Measurements from ENCODE around the gene CADPS2. TPM values are rescaled to one million over a fixed set of nuclear protein-coding genes. Genes with fewer than 3 reads are reported as not detected.

Gene CADPS2
- total and polyA plus RNA-seq, 2 of the 8 experiments (the other 6 are each of a cell fraction or from before 2014, with no cell fraction given): 8.9 to 22.3 TPM

GRCh38 chr7:122758501-122758900, 127.8 kb downstream of the CADPS2 start:
- Histone ChIP-seq H2AK5ac (ENCODE audit: low read depth, low read length) (no peak overlapping the region), H3K9me3 (ENCODE audit: insufficient read depth in 2 of 2, low read depth in 1 of 2, low read length in 1 of 2) (no peaks in the 10 kb centered on the region), H3K4ac (replicated peaks; ENCODE audit: insufficient read length, low read depth, low read length) (no peak overlapping the region), H4K8ac (ENCODE audit: extremely low read depth, insufficient read depth, low read length) (no peak overlapping the region), H3K79me2 (ENCODE audit: control insufficient read depth in 1 of 2, insufficient read depth in 2 of 2, low read length in 2 of 2) (no peaks in the 10 kb centered on the region), H3K23ac (ENCODE audit: insufficient read length) (no peak overlapping the region), H4K91ac (replicated peaks; ENCODE audit: insufficient read length, low read length) (no peak overlapping the region), H3K27ac (ENCODE audit: low read depth, low read length) (no peak overlapping the region), H2BK5ac (ENCODE audit: low read depth, low read length) (no peak overlapping the region), H2BK20ac (ENCODE audit: low read length) (no peak overlapping the region), H4K20me1 (replicated peaks in 1 of 2; ENCODE audit: control insufficient read depth in 1 of 2, insufficient read depth in 2 of 2, low read length in 2 of 2) (no peaks in the 10 kb centered on the region), H3K36me3 (ENCODE audit: control insufficient read depth in 2 of 4, insufficient read depth in 4 of 4, low read length in 3 of 4) (no peaks in the 10 kb centered on the region), H3K18ac (ENCODE audit: extremely low read depth, low read length) (no peak overlapping the region), H2BK15ac (ENCODE audit: low read length) (no peak overlapping the region), H3K14ac (ENCODE audit: insufficient read length) (no peak overlapping the region), H3K4me2 (ENCODE audit: insufficient read depth in 1 of 2, low read depth in 2 of 2, low read length in 2 of 2) (no peak overlapping the region), H2BK12ac (ENCODE audit: low read depth, low read length) (no peak overlapping the region), H3K23me2 (ENCODE audit: low read depth, low read length) (no peaks in the 10 kb centered on the region), H3K79me1 (ENCODE audit: low read depth, low read length) (no peaks in the 10 kb centered on the region), H3K27me3 (replicated peaks in 1 of 4; ENCODE audit: control insufficient read depth in 3 of 4, extremely low read depth in 1 of 4, insufficient read depth in 3 of 4, low read length in 3 of 4) (no peaks in the 10 kb centered on the region), H3K4me1 (replicated peaks in 1 of 4; ENCODE audit: control insufficient read depth in 3 of 4, insufficient read depth in 4 of 4, low read length in 3 of 4) (peaks cover 0 to 6% (median 0%) of the 10 kb centered on the region in 4 experiments; a peak in 2 of 7 replicates), H3K9ac (replicated peaks in 1 of 4; ENCODE audit: extremely low read depth in 1 of 4, low read depth in 3 of 4, low read length in 3 of 4) (no peak overlapping the region), H2AFZ (ENCODE audit: low read length) (no peak overlapping the region), H3K4me3 (ENCODE audit: extremely low read depth in 1 of 4, insufficient read depth in 2 of 4, low read depth in 3 of 4, low read length in 4 of 4) (no peak overlapping the region), H4K5ac (ENCODE audit: insufficient read length, low read depth, low read length) (no peak overlapping the region), H2BK120ac (replicated peaks; ENCODE audit: low read depth, low read length) (no peak overlapping the region), H3K56ac (replicated peaks; ENCODE audit: insufficient read length, low read depth, low read length) (no peak overlapping the region)
- no peak for FAIRE-seq
- no peak for DNase-seq (ENCODE audit: low read depth in 1 of 2, low spot score in 2 of 2)
- ChIA-PET CTCF (ENCODE audit: partially characterized antibody) (interaction anchor here (0.5 to 1.8 kb wide), 4 partner anchors 9 to 44 kb away, joined by 3 to 6 read pairs (median 3); no protein-coding TSS in a partner anchor), POLR2A (ENCODE audit: partially characterized antibody) (no interaction called here)
- 7% methylated on average over 1 of the region's 1 CpG; no CpG with 5 or more reads in 1 of the 2 experiments for WGBS, 2 experiments (ENCODE audit: extremely low coverage in 1 of 2, insufficient coverage in 1 of 2, insufficient read length in 1 of 2, insufficient replicate concordance in 2 of 2, low coverage in 1 of 2, low lambda C conversion rate in 2 of 2, missing lambda C conversion rate in 1 of 2)
- TF ChIP-seq SP1 (IDR thresholded peaks at IDR 0.05; ENCODE audit: low read depth, low read length) (no peak), RAD21 (IDR thresholded peaks at IDR 0.05 in 1 of 2, conservative IDR thresholded peaks at IDR 0.05 in 1 of 2; ENCODE audit: low read depth in 2 of 2, low read length in 2 of 2) (no peak), RNF2 (IDR thresholded peaks at IDR 0.05; ENCODE audit: borderline replicate concordance, low read depth, low read length, missing control alignments, poor library complexity, severe bottlenecking) (no peak), TAF7 (optimal IDR thresholded peaks at IDR 0.05; ENCODE audit: borderline replicate concordance, low read depth, low read length) (no peak), ASH2L (IDR thresholded peaks at IDR 0.05; ENCODE audit: low read length) (no peak), CEBPB (IDR thresholded peaks at IDR 0.05; ENCODE audit: low read depth, low read length) (no peak), RXRA (IDR thresholded peaks at IDR 0.05; ENCODE audit: insufficient read depth, low read depth, low read length) (no peak), CREB1 (IDR thresholded peaks at IDR 0.05) (no peak), SIRT6 (IDR thresholded peaks at IDR 0.05; ENCODE audit: low read length) (no peak), PHF8 (conservative IDR thresholded peaks at IDR 0.05; ENCODE audit: low read depth, low read length) (no peak), SP4 (IDR thresholded peaks at IDR 0.05; ENCODE audit: low read length) (no peak)
- TF ChIP-seq, protein P1, sequence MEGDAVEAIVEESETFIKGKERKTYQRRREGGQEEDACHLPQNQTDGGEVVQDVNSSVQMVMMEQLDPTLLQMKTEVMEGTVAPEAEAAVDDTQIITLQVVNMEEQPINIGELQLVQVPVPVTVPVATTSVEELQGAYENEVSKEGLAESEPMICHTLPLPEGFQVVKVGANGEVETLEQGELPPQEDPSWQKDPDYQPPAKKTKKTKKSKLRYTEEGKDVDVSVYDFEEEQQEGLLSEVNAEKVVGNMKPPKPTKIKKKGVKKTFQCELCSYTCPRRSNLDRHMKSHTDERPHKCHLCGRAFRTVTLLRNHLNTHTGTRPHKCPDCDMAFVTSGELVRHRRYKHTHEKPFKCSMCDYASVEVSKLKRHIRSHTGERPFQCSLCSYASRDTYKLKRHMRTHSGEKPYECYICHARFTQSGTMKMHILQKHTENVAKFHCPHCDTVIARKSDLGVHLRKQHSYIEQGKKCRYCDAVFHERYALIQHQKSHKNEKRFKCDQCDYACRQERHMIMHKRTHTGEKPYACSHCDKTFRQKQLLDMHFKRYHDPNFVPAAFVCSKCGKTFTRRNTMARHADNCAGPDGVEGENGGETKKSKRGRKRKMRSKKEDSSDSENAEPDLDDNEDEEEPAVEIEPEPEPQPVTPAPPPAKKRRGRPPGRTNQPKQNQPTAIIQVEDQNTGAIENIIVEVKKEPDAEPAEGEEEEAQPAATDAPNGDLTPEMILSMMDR (IDR thresholded peaks at IDR 0.05; ENCODE audit: control extremely low read depth in 1 of 3, insufficient read depth in 1 of 3, low read depth in 1 of 3, low read length in 3 of 3): no peak

Data from H1 (cell line).